Measurements from ENCODE around the gene SLC10A2.

The SLC10A2 gene

GRCh38 chr13:102999499-102999898 lies 66.7 kb downstream of the SLC10A2 start:
- H3K27me3 Mint-ChIP-seq, result peaks cover 0 to 7% of the 10 kb centered on the region in 2 donors

More at GRCh38 chr13:102999499-102999898, 66.7 kb downstream of the SLC10A2 start:
- Mint-ChIP-seq H3K4me1 (ENCODE audit: low read depth in 2 of 2) (no peaks in the 10 kb centered on the region), H3K27ac (no peak overlapping the region), H3K4me3 (no peak overlapping the region), H3K36me3 (ENCODE audit: insufficient read depth) (no peaks in the 10 kb centered on the region), H3K9me3 (peaks cover 0 to 4% of the 10 kb centered on the region in 2 donors)
- ATAC-seq (replicated peaks) (no peak), DNase-seq (no peak)
